Prostate gland (tissue), 2 donors: ENCODE results near the gene STAT5B. TPM values are rescaled to one million over a fixed set of nuclear protein-coding genes. Genes with fewer than 3 reads are reported as not detected.
"Not testable (repeated sequence)": the region's sequence is repeated elsewhere in the genome, so short reads cannot be mapped to it uniquely, and the experiment has no call there.

ENCODE experiments used
- DNase-seq: peaks from one replicate; pipeline ENCODE4 v3.0.0-alpha.2; 2019; ENCODE audit warnings: low spot score
- H3K27ac ChIP-seq, 2 donors: fragments of 200-600 bp; sonication (generic); 2 replicates each; pipeline ENCODE4 v1.5.1; 2017 to 2019
- H3K27me3 ChIP-seq: fragments of 200-600 bp; sonication (generic); replicated peaks from 2 replicates; pipeline ENCODE4 v1.5.1; 2019; ENCODE audit not compliant: insufficient read depth
- H3K36me3 ChIP-seq, 2 donors: fragments of 200-600 bp; sonication (generic); 1 replicate in 1 of 2; 2 replicates in 1 of 2; pipeline versions ENCODE4 v1.5.1 to v1.8.1; 2017 to 2019
- H3K4me1 ChIP-seq: fragments of 200-600 bp; sonication (generic); replicated peaks from 2 replicates; pipeline ENCODE4 v1.5.1; 2019
- H3K4me3 ChIP-seq, 2 donors: fragments of 200-600 bp; sonication (generic); 2 replicates each; pipeline ENCODE4 v1.5.1; 2017 to 2019
- H3K9me3 ChIP-seq: fragments of 200-600 bp; sonication (generic); 2 replicates; pipeline ENCODE4 v1.5.1; 2017
- CTCF ChIP-seq, 4 experiments: fragments of 200-600 bp in 2 of 4; fragments of 450-650 bp in 2 of 4; sonication (generic) in 2 of 4; IDR thresholded peaks; 1 replicate in 3 of 4; 2 replicates in 1 of 4; pipeline ENCODE4 v1.5.1; 2016 to 2019; ENCODE audit warnings: antibody characterized with exemption in 4 of 4, mild to moderate bottlenecking in 2 of 4, moderate library complexity in 2 of 4
- POLR2A ChIP-seq: fragments of 450-650 bp; IDR thresholded peaks from one replicate; pipeline ENCODE4 v1.6.1; 2016; ENCODE audit warnings: antibody characterized with exemption, mild to moderate bottlenecking
- POLR2AphosphoS5 ChIP-seq: sonication (generic); formaldehyde crosslinking; IDR thresholded peaks from one replicate; pipeline ENCODE4 v1.6.1; 2017; ENCODE audit warnings: antibody characterized with exemption
- WGBS: methylation state at CpG from one replicate; pipeline ENCODE4 v1.1.5; 2018; 5-methylcytosine and 5-hydroxymethylcytosine counted together
- intact Hi-C: fragments of 100-400 bp; cut with DNase I; formaldehyde crosslinking; loops from one replicate; pipeline ENCODE4 v1.14.2; 2022
- total RNA-seq, 2 donors: library from RNA; depleted of rRNA; stranded (reverse); fragments of >200 nt; gene quantifications; one replicate each; pipeline ENCODE4 v1.1.0, GENCODE V29; 2016

STAT5B gene
- total RNA-seq, 2 donors from 2014 or later = 58.0 to 83.8 TPM

- WGBS = 55% methylated on average over 3 of the region's 3 CpGs
- H3K4me3 ChIP-seq = no peak overlapping the region
- intact Hi-C loops = no loop called here
- no peak overlapping the region for H3K27ac ChIP-seq
- H3K36me3 ChIP-seq = peaks cover 0 to 7% of the 10 kb centered on the region in 2 donors
- H3K9me3 ChIP-seq = no peaks in the 10 kb centered on the region
- H3K27me3 ChIP-seq = no peaks in the 10 kb centered on the region
- TF ChIP-seq POLR2AphosphoS5 (no peak), CTCF (IDR thresholded peaks at IDR 0.05) (peak in 1 of 4 experiments; percentile 45)
- no peaks in the 10 kb centered on the region for H3K4me1 ChIP-seq
- DNase-seq = peak; percentile 22
Observed at GRCh38 chr17:42221886-42222745, 54.1 kb downstream of the STAT5B start.

- H3K27ac ChIP-seq, H3K4me1 ChIP-seq, H3K4me3 ChIP-seq, H3K9me3 ChIP-seq, intact Hi-C loops, DNase-seq, H3K36me3 ChIP-seq, H3K27me3 ChIP-seq: not testable (repeated sequence)
- WGBS = no CpG with 5 or more reads among the region's 17 CpGs
Observed at GRCh38 chr17:42219280-42219679, 56.9 kb downstream of the STAT5B start.

- TF ChIP-seq POLR2AphosphoS5 (no peak), POLR2A (no peak)
- H3K27ac ChIP-seq = no peak overlapping the region
- 76% methylated on average over 2 of the region's 2 CpGs for WGBS
- H3K27me3 ChIP-seq = no peaks in the 10 kb centered on the region
- no peaks in the 10 kb centered on the region for H3K36me3 ChIP-seq
- H3K4me3 ChIP-seq = no peak overlapping the region
- no peaks in the 10 kb centered on the region for H3K9me3 ChIP-seq
- no peaks in the 10 kb centered on the region for H3K4me1 ChIP-seq
- no peak for DNase-seq
- intact Hi-C loops = no loop called here
Observed at GRCh38 chr17:42214156-42214555, 62.0 kb downstream of the STAT5B start.

- no peak for DNase-seq
- no peaks in the 10 kb centered on the region for H3K27me3 ChIP-seq
- no peaks in the 10 kb centered on the region for H3K36me3 ChIP-seq
- TF ChIP-seq CTCF (IDR thresholded peaks at IDR 0.05) (no peak), POLR2A (no peak), POLR2AphosphoS5 (no peak)
- intact Hi-C loops = no loop called here
- H3K4me1 ChIP-seq = no peaks in the 10 kb centered on the region
- H3K4me3 ChIP-seq = no peak overlapping the region
- no peaks in the 10 kb centered on the region for H3K9me3 ChIP-seq
- WGBS = 59% methylated on average over 7 of the region's 7 CpGs
- no peak overlapping the region for H3K27ac ChIP-seq
Observed at GRCh38 chr17:42212382-42212781, 63.8 kb downstream of the STAT5B start.

- peak overlapping the region in 1 of 2 donors; percentile 46 for H3K27ac ChIP-seq
- peak; percentile 21 for TF ChIP-seq POLR2AphosphoS5
- H3K27me3 ChIP-seq, H3K36me3 ChIP-seq, intact Hi-C loops, H3K9me3 ChIP-seq, H3K4me1 ChIP-seq, H3K4me3 ChIP-seq, DNase-seq: not testable (repeated sequence)
- WGBS = 47% methylated on average over 9 of the region's 9 CpGs
Observed at GRCh38 chr17:42211921-42212341, 64.3 kb downstream of the STAT5B start.

- H3K27ac ChIP-seq = no peak overlapping the region
- no peak for TF ChIP-seq POLR2A
- H3K36me3 ChIP-seq = peaks cover 0 to 6% of the 10 kb centered on the region in 2 donors
- intact Hi-C loops = no loop called here
- no peaks in the 10 kb centered on the region for H3K27me3 ChIP-seq
- no peaks in the 10 kb centered on the region for H3K9me3 ChIP-seq
- H3K4me1 ChIP-seq = no peaks in the 10 kb centered on the region
- no peak overlapping the region for H3K4me3 ChIP-seq
- no peak for DNase-seq
- 91% methylated on average over 6 of the region's 6 CpGs for whole genome bisulfite sequencing
Observed at GRCh38 chr17:42210046-42210445, 66.1 kb downstream of the STAT5B start.

GRCh38 chr17:42206153-42206612, 70.0 kb downstream of the STAT5B start:
- peaks cover 0 to 11% of the 10 kb centered on the region in 2 donors for H3K36me3 ChIP-seq
- H3K4me1 ChIP-seq, DNase-seq, H3K27ac ChIP-seq, H3K4me3 ChIP-seq, intact Hi-C loops, H3K9me3 ChIP-seq, H3K27me3 ChIP-seq: not testable (repeated sequence)
- WGBS = 89% methylated on average over 8 of the region's 8 CpGs
